Measurements from ENCODE around the gene SHC2.

SHC2 gene

GRCh38 chr19:369876-370275 lies 91.0 kb downstream of the SHC2 start:
- no peak for DNase-seq

- DNase-seq: no peak
Measured at GRCh38 chr19:369256-369655, 91.6 kb downstream of the SHC2 start.

GRCh38 chr19:368630-369024 lies 92.2 kb downstream of the SHC2 start:
- no peak for DNase-seq

- DNase-seq: no peak
Measured at GRCh38 chr19:367963-368629, 92.7 kb downstream of the SHC2 start.

GRCh38 chr19:367561-367960 lies 93.3 kb downstream of the SHC2 start:
- no peak for DNase-seq

GRCh38 chr19:366951-367350 lies 93.9 kb downstream of the SHC2 start:
- no peak for DNase-seq
